Lower leg skin (tissue), 3 donors: Measurements from ENCODE around the gene SUSD4.

Source experiments
- CTCF ChIP-seq, 3 donors: fragments of 450-650 bp; IDR thresholded peaks; one replicate each; pipeline ENCODE4 v1.5.1; 2016; ENCODE audit warnings: antibody characterized with exemption in 3 of 3, mild to moderate bottlenecking in 3 of 3, moderate library complexity in 2 of 3
- POLR2A ChIP-seq, 2 donors: fragments of 450-650 bp; IDR thresholded peaks; one replicate each; pipeline ENCODE4 v1.6.1; 2016 to 2017; ENCODE audit warnings: antibody characterized with exemption in 2 of 2, mild to moderate bottlenecking in 1 of 2, moderate library complexity in 1 of 2

DNA sequence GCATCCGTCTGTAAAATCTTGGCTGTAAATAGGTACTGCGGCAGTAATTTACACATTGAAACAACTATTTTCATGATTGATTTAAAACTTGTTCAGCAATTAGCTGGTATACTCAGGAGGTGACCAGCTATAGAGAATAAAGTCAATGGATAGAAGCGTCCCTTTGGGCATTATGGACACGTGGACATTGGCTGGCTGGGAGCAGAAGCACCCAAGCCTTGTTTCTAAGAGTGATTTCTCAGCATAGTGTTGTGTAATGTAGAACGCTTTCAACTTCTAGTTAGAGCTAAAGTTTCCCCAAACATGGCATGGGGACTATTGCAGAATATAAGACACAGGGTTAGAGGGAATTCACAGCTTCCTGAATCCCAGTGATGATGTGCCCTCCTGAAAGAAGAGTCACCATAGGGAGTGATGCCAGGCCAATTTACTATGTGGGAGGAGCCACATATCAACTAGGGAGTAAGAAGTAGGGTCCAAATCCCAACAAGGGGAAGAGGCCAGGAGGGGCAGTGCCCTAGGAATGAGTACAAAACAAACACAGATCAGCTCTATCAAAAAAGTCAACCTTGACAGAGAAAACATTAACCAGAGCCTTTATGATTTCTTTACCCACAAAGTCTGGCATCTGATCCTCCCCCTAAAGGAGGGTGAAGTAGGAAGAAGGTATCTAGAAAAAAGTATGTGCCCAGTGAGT, 92.7 kb downstream of the SUSD4 start:
- TF ChIP-seq CTCF (IDR thresholded peaks at IDR 0.05) = no peak
- no peak for TF ChIP-seq POLR2A (IDR thresholded peaks at IDR 0.05)
